ENCODE measurements around the gene SLC52A1.

SLC52A1 gene

GRCh38 chr17:4998027-4998731 is 37.0 kb downstream of the SLC52A1 start:
- TF ChIP-seq, protein P1, sequence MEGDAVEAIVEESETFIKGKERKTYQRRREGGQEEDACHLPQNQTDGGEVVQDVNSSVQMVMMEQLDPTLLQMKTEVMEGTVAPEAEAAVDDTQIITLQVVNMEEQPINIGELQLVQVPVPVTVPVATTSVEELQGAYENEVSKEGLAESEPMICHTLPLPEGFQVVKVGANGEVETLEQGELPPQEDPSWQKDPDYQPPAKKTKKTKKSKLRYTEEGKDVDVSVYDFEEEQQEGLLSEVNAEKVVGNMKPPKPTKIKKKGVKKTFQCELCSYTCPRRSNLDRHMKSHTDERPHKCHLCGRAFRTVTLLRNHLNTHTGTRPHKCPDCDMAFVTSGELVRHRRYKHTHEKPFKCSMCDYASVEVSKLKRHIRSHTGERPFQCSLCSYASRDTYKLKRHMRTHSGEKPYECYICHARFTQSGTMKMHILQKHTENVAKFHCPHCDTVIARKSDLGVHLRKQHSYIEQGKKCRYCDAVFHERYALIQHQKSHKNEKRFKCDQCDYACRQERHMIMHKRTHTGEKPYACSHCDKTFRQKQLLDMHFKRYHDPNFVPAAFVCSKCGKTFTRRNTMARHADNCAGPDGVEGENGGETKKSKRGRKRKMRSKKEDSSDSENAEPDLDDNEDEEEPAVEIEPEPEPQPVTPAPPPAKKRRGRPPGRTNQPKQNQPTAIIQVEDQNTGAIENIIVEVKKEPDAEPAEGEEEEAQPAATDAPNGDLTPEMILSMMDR (IDR thresholded peaks at IDR 0.05; ENCODE audit: low read length) = no peak
- no peak for TF ChIP-seq EZH2 (IDR thresholded peaks at IDR 0.05; ENCODE audit: borderline replicate concordance, low read length)
- H3K27ac ChIP-seq (ENCODE audit: low read depth, low read length, poor library complexity, severe bottlenecking) = no peak overlapping the region
- peak overlapping the region; percentile 96 for H3K9ac ChIP-seq (ENCODE audit: low read length)
- H4K20me1 ChIP-seq (ENCODE audit: insufficient read depth, low read length) = no peaks in the 10 kb centered on the region
- peak overlapping the region; percentile 96 for H3K4me3 ChIP-seq (ENCODE audit: low read depth, low read length, poor library complexity, severe bottlenecking)
- H3F3A ChIP-seq (ENCODE audit: insufficient read depth, low read length) = no peaks in the 10 kb centered on the region
- no peaks in the 10 kb centered on the region for H3K27me3 ChIP-seq (ENCODE audit: insufficient read depth, low read length)
- no peaks in the 10 kb centered on the region for H3K79me2 ChIP-seq (ENCODE audit: insufficient read depth, low read length)
- peaks cover 9% of the 10 kb centered on the region for H3K36me3 ChIP-seq (ENCODE audit: insufficient read depth, low read length)
- peak overlapping the region; percentile 93 for H3K4me2 ChIP-seq (ENCODE audit: low read length)
- H3K4me1 ChIP-seq (ENCODE audit: insufficient read depth, low read length, severe bottlenecking) = peaks cover 21% of the 10 kb centered on the region
- H2AFZ ChIP-seq (ENCODE audit: low read length) = no peak overlapping the region
- no peaks in the 10 kb centered on the region for H3K9me3 ChIP-seq (ENCODE audit: low read length)
- no peaks in the 10 kb centered on the region for H3K9me2 ChIP-seq (ENCODE audit: low read depth, low read length)

DNA sequence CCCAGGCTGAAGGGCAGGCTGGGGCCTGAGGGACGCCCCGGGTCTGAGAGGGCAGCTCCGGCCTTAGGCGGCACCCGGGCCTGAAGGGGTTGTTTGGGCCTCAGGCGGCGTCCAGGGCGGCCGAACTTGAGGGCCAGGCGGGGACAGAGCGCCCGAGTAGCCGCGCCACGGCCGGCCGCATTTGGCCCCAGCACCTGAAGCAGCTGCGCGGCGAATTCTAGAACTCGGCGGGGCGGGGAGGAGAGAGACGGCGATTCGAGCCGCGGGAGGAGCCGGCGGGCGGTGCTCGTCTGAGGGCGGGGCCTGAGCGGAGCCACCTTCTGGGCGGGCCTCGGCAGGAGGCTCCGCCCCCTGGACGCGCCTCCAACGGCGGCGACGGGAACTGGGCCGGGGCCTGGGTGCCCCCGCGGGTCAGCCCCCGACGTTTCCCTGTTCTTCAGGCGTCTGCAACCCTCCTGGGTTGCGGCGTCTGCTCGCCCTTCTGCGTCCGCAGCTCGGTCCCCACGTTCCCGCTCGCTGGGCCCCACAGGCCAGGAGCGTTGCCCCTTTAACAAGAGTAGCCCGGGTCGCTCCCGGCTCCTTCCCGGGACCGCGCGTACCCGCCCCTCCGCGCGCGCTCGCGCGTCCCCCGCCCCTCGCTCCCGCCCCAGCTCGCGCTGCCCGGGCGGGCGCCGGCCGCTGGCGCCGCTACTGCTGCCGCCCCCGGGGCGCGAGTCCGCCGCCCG is 37.8 kb downstream of the SLC52A1 start, which contains the start of the genes INCA1 and KIF1C:
Gene INCA1 (minus strand): TSS at position 221 of the 725 bp plus-strand sequence. CDS start 3,085 bp downstream, outside the sequence.
Gene KIF1C (plus strand): TSS at position 649 of the 725 bp plus-strand sequence. CDS start 2,297 bp downstream, outside the sequence.
- H3K36me3 ChIP-seq (ENCODE audit: insufficient read depth, low read length) = peaks cover 6% of the 10 kb centered on the region; the same call in 1 of the 2 replicates
- no peaks in the 10 kb centered on the region for H3K27me3 ChIP-seq (ENCODE audit: insufficient read depth, low read length)
- H3K4me3 ChIP-seq (ENCODE audit: low read depth, low read length, poor library complexity, severe bottlenecking) = peak within 1 kb of the TSS; percentile 96
- no peaks in the 10 kb centered on the region for H3K79me2 ChIP-seq (ENCODE audit: insufficient read depth, low read length)
- peaks cover 21% of the 10 kb centered on the region for H3K4me1 ChIP-seq (ENCODE audit: insufficient read depth, low read length, severe bottlenecking)
- H3K9me2 ChIP-seq (ENCODE audit: low read depth, low read length) = no peaks in the 10 kb centered on the region
- H3K27ac ChIP-seq (ENCODE audit: low read depth, low read length, poor library complexity, severe bottlenecking) = peak within 1 kb of the TSS; percentile 27
- H3K9ac ChIP-seq (ENCODE audit: low read length) = peak within 1 kb of the TSS; percentile 96
- peak within 1 kb of the TSS; percentile 93 for H3K4me2 ChIP-seq (ENCODE audit: low read length)
- TF ChIP-seq, protein P1 (IDR thresholded peaks at IDR 0.05; ENCODE audit: low read length) = no peak
- TF ChIP-seq EZH2 (IDR thresholded peaks at IDR 0.05; ENCODE audit: borderline replicate concordance, low read length) = no peak
- H2AFZ ChIP-seq (ENCODE audit: low read length) = no peak within 1 kb of the TSS
- H3K9me3 ChIP-seq (ENCODE audit: low read length) = no peaks in the 10 kb centered on the region
- H3F3A ChIP-seq (ENCODE audit: insufficient read depth, low read length) = no peaks in the 10 kb centered on the region
- H4K20me1 ChIP-seq (ENCODE audit: insufficient read depth, low read length) = no peaks in the 10 kb centered on the region

GRCh38 chr17:4994081-4994595 is 41.1 kb downstream of the SLC52A1 start:
- no peak overlapping the region for H3K4me3 ChIP-seq (ENCODE audit: low read depth, low read length, poor library complexity, severe bottlenecking)
- no peaks in the 10 kb centered on the region for H3K36me3 ChIP-seq (ENCODE audit: insufficient read depth, low read length)
- H3K79me2 ChIP-seq (ENCODE audit: insufficient read depth, low read length) = no peaks in the 10 kb centered on the region
- no peaks in the 10 kb centered on the region for H3K9me2 ChIP-seq (ENCODE audit: low read depth, low read length)
- H3K9ac ChIP-seq (ENCODE audit: low read length) = no peak overlapping the region
- no peak overlapping the region for H2AFZ ChIP-seq (ENCODE audit: low read length)
- H3K4me1 ChIP-seq (ENCODE audit: insufficient read depth, low read length, severe bottlenecking) = peaks cover 16% of the 10 kb centered on the region
- 0 out of 2 replicates have a peak, but pooled peaks cover 4% of the 10 kb centered on the region for H3F3A ChIP-seq (ENCODE audit: insufficient read depth, low read length)
- no peaks in the 10 kb centered on the region for H3K9me3 ChIP-seq (ENCODE audit: low read length)
- no peaks in the 10 kb centered on the region for H3K27me3 ChIP-seq (ENCODE audit: insufficient read depth, low read length)
- TF ChIP-seq EZH2 (IDR thresholded peaks at IDR 0.05; ENCODE audit: borderline replicate concordance, low read length) = no peak
- TF ChIP-seq, protein P1 (IDR thresholded peaks at IDR 0.05; ENCODE audit: low read length) = no peak
- no peaks in the 10 kb centered on the region for H4K20me1 ChIP-seq (ENCODE audit: insufficient read depth, low read length)
- no peak overlapping the region for H3K4me2 ChIP-seq (ENCODE audit: low read length)
- H3K27ac ChIP-seq (ENCODE audit: low read depth, low read length, poor library complexity, severe bottlenecking) = no peak overlapping the region
